GM12892 (cell line): ENCODE results near the gene ANK2.

Experiments used
- POLR2AphosphoS5 ChIP-seq: IDR thresholded peaks from 2 replicates; pipeline ENCODE4 v1.6.1; 2011; ENCODE audit warnings: low read depth, low read length, control low read depth
- TAF1 ChIP-seq: IDR thresholded peaks from 2 replicates; pipeline ENCODE4 v1.6.1; 2011; ENCODE audit warnings: low read depth, mild to moderate bottlenecking, control low read depth, low read length, borderline replicate concordance

DNA sequence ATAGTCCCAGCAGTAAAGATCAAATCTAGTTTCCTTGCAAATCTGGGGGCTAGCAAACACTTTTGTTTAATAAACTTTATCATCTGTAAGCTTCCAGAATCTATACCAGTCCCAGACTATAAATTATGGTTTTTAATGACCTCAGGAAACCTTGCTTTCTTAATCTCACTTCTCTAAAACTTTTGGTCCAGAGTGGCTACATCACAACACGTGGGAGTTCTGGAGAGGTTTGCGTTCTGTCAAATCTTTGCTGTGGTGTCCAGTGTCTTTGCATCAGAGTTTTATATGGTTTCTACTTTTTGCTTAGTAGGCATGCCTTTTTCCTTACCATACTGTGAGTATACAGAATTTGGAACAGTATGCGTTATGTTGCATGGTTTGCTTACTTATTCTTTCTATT lies 193.9 kb downstream of the ANK2 start:
- TF ChIP-seq POLR2AphosphoS5 (no peak), TAF1 (no peak)
